Bronchial epithelial cell (primary cell): Measurements from ENCODE around the gene LDLRAD4. TPM values are rescaled to one million over a fixed set of nuclear protein-coding genes. Genes with fewer than 3 reads are reported as not detected.
"Not testable (repeated sequence)": the region's sequence is repeated elsewhere in the genome, so short reads cannot be mapped to it uniquely, and the experiment has no call there.

Source experiments
- DNase-seq: peaks from one replicate; pipeline ENCODE4 v3.0.0-alpha.2; 2010; ENCODE audit warnings: low read depth
- FAIRE-seq: peaks from 2 replicates; lab custom pipeline; 2011; peaks lifted over from hg19 to GRCh38; lab: Jason Lieb, UNC
- H3K27me3 ChIP-seq: 2 replicates; pipeline ENCODE4 v1.5.1; 2011; ENCODE audit warnings: low read length; ENCODE audit not compliant: control insufficient read depth, insufficient read depth
- H3K36me3 ChIP-seq: 2 replicates; pipeline ENCODE4 v1.5.1; 2011; ENCODE audit warnings: low read length; ENCODE audit not compliant: control insufficient read depth, insufficient read depth
- H3K4me3 ChIP-seq: 2 replicates; pipeline ENCODE4 v1.5.1; 2011; ENCODE audit warnings: mild to moderate bottlenecking, low read depth, low read length, control low read depth
- total RNA-seq: library from RNA; depleted of rRNA; stranded (reverse); fragments of >200 nt; gene quantifications from 2 replicates; pipeline ENCODE4 v1.2.1, GENCODE V29; 2014
- TF ChIP-seq, protein P1 (sequence below): IDR thresholded peaks from 2 replicates; pipeline ENCODE4 v1.5.1; 2011; ENCODE audit warnings: mild to moderate bottlenecking, moderate library complexity, low read length, control low read depth, inconsistent platforms; ENCODE audit not compliant: insufficient read depth, severe bottlenecking

The LDLRAD4 gene
- total RNA-seq, 1 donor from 2014 or later: not detected

DNA sequence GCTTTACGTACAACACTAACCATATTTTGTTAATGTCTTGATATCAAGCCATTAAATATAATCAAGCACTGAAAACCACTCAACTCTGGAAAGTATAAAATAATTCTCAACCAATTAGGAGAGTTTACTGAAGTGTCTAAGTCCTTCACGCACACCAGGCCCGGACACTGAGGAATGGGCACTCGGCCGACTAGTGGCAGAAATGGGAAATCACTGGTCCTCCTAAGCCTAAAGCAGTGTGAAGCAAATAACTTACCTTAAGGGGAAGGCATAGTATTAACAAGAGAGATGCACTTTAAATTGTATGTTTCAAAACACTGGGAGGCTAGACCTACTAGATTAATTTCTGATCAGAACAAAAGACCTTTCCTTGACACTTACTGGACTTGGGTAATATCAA is 462.1 kb downstream of the LDLRAD4 start:
- Histone ChIP-seq H3K27me3 (no peaks in the 10 kb centered on the region), H3K36me3 (peaks cover 4% of the 10 kb centered on the region), H3K4me3 (no peak overlapping the region)
- TF ChIP-seq, protein P1, sequence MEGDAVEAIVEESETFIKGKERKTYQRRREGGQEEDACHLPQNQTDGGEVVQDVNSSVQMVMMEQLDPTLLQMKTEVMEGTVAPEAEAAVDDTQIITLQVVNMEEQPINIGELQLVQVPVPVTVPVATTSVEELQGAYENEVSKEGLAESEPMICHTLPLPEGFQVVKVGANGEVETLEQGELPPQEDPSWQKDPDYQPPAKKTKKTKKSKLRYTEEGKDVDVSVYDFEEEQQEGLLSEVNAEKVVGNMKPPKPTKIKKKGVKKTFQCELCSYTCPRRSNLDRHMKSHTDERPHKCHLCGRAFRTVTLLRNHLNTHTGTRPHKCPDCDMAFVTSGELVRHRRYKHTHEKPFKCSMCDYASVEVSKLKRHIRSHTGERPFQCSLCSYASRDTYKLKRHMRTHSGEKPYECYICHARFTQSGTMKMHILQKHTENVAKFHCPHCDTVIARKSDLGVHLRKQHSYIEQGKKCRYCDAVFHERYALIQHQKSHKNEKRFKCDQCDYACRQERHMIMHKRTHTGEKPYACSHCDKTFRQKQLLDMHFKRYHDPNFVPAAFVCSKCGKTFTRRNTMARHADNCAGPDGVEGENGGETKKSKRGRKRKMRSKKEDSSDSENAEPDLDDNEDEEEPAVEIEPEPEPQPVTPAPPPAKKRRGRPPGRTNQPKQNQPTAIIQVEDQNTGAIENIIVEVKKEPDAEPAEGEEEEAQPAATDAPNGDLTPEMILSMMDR: peak; percentile 18
- DNase-seq (peak; percentile 5), FAIRE-seq (no peak)

- H3K4me3 ChIP-seq: no peak overlapping the region
- DNase-seq: no peak
- H3K36me3 ChIP-seq: peaks cover 4% of the 10 kb centered on the region
- TF ChIP-seq, protein P1: no peak
- FAIRE-seq: no peak
- no peaks in the 10 kb centered on the region for H3K27me3 ChIP-seq
Measured at GRCh38 chr18:13681701-13682100, 463.1 kb downstream of the LDLRAD4 start.

- peaks cover 4% of the 10 kb centered on the region for H3K36me3 ChIP-seq
- no peaks in the 10 kb centered on the region for H3K27me3 ChIP-seq
- FAIRE-seq (no peak), DNase-seq (no peak)
- TF ChIP-seq, protein P1: no peak
- H3K4me3 ChIP-seq: no peak overlapping the region
Measured at GRCh38 chr18:13684546-13684945, 466.0 kb downstream of the LDLRAD4 start.

DNA sequence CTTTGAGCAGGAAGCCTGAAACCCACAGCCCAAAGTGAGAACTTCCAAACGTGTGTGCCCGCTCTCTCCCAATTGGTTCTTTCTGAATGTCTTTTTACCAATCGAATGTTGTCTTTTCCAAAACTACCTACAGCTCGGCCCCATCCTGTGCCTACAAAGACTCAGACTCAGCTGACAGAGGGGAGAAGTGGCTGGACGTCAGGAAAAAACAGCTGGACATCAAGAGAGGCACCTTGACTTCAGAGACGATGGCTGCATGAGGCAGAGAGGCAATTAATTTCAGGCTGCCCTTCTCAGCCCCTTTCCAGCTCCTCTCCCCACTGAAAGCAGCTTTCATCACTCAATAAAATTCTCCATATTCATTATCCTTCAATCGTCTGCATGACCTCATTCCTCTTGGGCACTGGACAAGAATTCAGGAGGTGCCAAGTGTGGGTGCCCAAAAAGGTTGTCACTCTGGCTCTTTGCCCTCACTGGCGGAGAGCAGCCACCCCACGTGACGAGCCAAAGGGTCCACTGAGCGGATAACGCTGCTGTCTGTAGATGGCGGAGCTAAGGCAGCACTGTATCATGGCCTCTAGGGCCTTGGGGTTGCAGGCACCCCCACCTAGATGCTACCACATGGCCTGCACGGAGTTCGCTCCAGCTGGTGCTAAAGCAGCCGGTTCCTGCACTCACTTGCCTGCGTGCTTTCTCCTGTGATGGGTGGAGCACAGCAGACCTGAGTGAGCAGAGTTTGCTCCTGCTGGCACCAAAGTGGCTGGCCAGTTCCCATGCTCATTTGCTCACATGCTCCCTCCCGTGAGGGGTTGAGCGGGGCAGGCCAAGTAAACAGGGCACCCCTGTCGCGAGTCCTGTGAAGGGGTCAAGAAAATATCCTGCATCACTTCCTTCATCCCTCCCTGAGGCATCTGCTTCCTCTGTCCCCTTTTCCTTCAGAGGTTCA is 469.9 kb downstream of the LDLRAD4 start:
- no peak for DNase-seq
- TF ChIP-seq, protein P1: no peak
- Histone ChIP-seq H3K36me3 (peaks cover 2% of the 10 kb centered on the region), H3K27me3 (no peaks in the 10 kb centered on the region), H3K4me3 (no peak overlapping the region)
- FAIRE-seq: no peak

DNA sequence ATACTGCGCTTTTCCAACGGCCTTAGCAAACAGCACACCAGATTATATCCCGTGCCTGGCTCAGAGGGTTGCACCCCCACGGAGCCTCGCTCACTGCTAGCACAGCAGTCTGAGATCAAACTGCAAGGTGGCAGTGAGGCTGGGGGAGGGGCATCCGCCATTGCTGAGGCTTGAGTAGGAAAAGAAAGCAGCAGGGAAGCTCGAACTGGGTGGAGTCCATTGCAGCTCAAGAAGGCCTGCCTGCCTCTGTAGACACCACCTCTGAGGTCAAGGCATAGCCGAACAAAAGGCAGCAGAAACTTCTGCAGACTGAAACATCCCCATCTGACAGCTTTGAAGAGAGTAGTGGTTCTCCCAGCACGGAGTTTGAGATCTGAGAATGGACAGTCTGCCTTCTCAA is 471.5 kb downstream of the LDLRAD4 start:
- H3K27me3 ChIP-seq, DNase-seq, FAIRE-seq, H3K4me3 ChIP-seq, H3K36me3 ChIP-seq: not testable (repeated sequence)

DNA sequence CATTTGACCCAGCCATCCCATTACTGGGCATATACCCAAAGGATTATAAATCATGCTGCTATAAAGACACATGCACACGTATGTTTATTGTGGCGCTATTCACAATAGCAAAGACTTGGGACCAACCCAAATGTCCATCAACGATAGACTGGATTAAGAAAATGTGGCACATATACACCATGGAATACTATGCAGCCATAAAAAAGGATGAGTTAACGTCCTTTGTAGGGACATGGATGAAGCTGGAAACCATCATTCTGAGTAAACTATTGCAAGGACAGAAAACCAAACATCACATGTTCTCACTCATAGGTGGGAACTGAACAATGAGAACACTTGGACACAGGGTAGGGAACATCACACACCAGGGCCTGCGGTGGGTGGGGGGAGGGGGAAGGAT is 476.8 kb downstream of the LDLRAD4 start:
- H3K27me3 ChIP-seq, DNase-seq, H3K36me3 ChIP-seq, H3K4me3 ChIP-seq, FAIRE-seq: not testable (repeated sequence)

GRCh38 chr18:13696961-13697360 is 478.4 kb downstream of the LDLRAD4 start:
- Histone ChIP-seq H3K4me3 (no peak overlapping the region), H3K27me3 (no peaks in the 10 kb centered on the region), H3K36me3 (no peaks in the 10 kb centered on the region)
- DNase-seq (peak; percentile 37), FAIRE-seq (no peak)
- TF ChIP-seq, protein P1: no peak
